Small intestine (tissue), 7 donors: ENCODE measurements around the gene KLKB1. TPM values are rescaled to one million over a fixed set of nuclear protein-coding genes. Genes with fewer than 3 reads are reported as not detected.
A peak's percentile ranks its signal among the peaks of the same experiment; 100 is the strongest.
"Not testable (repeated sequence)": the region's sequence is repeated elsewhere in the genome, so short reads cannot be mapped to it uniquely, and the experiment has no call there.

Experiments used
- DNase-seq, 2 donors: peaks; one replicate each; pipeline versions ENCODE4 v3.0.0 to v3.0.0-alpha.2; 2013
- FAIRE-seq: peaks from 2 replicates; lab custom pipeline; 2012; peaks lifted over from hg19 to GRCh38; lab: Jason Lieb, UNC
- H3K27ac ChIP-seq, 3 donors: one replicate each; pipeline ENCODE4 v1.5.1; 2013; ENCODE audit warnings: low read length in 2 of 3, mild to moderate bottlenecking in 2 of 3, control low read depth in 1 of 3, inconsistent platforms in 1 of 3, low read depth in 1 of 3, moderate library complexity in 1 of 3
- H3K27me3 ChIP-seq, 3 donors: one replicate each; pipeline ENCODE4 v1.6.1; 2013; ENCODE audit warnings: low read length in 3 of 3, inconsistent platforms in 1 of 3; ENCODE audit not compliant: control insufficient read depth in 3 of 3, insufficient read depth in 3 of 3
- H3K36me3 ChIP-seq, 3 donors: one replicate each; pipeline ENCODE4 v1.6.1; 2013; ENCODE audit warnings: low read length in 3 of 3, inconsistent platforms in 1 of 3, low read depth in 1 of 3, mild to moderate bottlenecking in 1 of 3, moderate library complexity in 1 of 3; ENCODE audit not compliant: control insufficient read depth in 3 of 3, insufficient read depth in 2 of 3
- H3K4me1 ChIP-seq, 3 donors: one replicate each; pipeline ENCODE4 v1.6.1; 2013; ENCODE audit warnings: low read length in 2 of 3, inconsistent platforms in 1 of 3, low read depth in 1 of 3, mild to moderate bottlenecking in 1 of 3, moderate library complexity in 1 of 3; ENCODE audit not compliant: control insufficient read depth in 3 of 3, insufficient read depth in 2 of 3
- H3K4me3 ChIP-seq, 3 donors: one replicate each; pipeline ENCODE4 v1.5.1; 2013; ENCODE audit warnings: low read length in 3 of 3, control low read depth in 1 of 3, inconsistent platforms in 1 of 3, low read depth in 1 of 3, mild to moderate bottlenecking in 1 of 3, moderate library complexity in 1 of 3
- H3K9me3 ChIP-seq, 2 donors: one replicate each; pipeline ENCODE4 v1.6.1; 2013; ENCODE audit warnings: low read depth in 1 of 2, low read length in 1 of 2; ENCODE audit not compliant: control insufficient read depth in 2 of 2, insufficient read depth in 1 of 2
- WGBS, 3 donors: extraction: QIAGEN DNeasy Blood & Tissue Kit; methylation state at CpG; one replicate each; pipeline ENCODE4 v1.1.7; 2013; 5-methylcytosine and 5-hydroxymethylcytosine counted together
- polyA plus RNA-seq, 4 donors: library from polyadenylated mRNA; stranded (reverse) in 3 of 4; unstranded in 1 of 4; fragments of 200-250 nt in 3 of 4; fragments of 120-200 nt in 1 of 4; gene quantifications; one replicate each; pipeline versions ENCODE4 v1.2.1 to v1.2.3, GENCODE V29; 2013
- donor health status: healthy with polysubstance abuse.
- donor health status: control.
- donor health status: control.
- donor health status: Bipolar disorder and iron deficiency.
- donor health status: healthy.

KLKB1 gene
- polyA plus RNA-seq, 4 donors = 1.2 to 25.0 (median 9.7) TPM

DNA sequence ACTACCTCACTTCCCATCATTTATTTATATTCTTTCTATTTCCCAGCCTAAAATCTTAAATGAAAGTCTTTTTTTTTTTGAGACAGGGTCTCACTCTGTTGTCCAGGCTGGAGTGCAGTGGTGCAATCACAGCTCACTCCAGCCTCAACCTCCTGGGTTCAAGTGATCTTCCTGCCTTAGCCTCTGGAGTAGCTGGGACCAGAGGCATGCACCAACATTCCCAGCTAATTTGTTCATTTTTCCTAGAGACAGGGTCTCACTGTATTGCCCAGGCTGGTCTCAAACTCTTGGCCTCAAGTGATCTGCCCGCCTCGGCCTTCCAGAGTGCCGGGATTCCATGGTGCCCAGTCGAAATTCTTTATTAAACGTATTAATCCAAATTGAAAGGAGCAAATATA lies 46.1 kb downstream of the KLKB1 start:
- H3K27ac ChIP-seq, H3K27me3 ChIP-seq, H3K9me3 ChIP-seq, FAIRE-seq, H3K36me3 ChIP-seq, H3K4me3 ChIP-seq, DNase-seq, H3K4me1 ChIP-seq: not testable (repeated sequence)
- 92 to 95% (median 94%) methylated on average over 5 of the region's 5 CpGs for WGBS, 3 donors

DNA sequence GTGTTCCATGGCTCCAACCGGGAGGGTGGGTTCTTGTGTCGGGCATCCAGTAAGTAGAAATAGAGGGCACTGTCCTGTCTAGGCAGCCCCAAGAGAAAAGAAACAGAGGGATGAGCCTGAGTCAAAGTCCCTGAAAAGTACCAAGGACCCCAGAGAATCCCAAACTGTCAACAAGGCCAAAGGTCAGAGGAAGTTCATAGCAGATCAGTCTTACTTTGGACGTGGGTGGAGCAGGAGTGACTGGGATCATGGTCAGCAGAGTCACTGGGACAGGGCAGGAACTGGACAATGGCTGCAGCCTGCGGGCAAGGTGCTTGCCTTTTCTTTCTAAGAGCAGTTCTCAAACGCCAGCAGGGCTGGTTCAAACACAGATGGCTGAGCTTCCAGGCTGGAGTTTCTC lies 56.0 kb downstream of the KLKB1 start:
- WGBS, 3 donors = 76 to 82% (median 79%) methylated on average over 5 of the region's 5 CpGs
- no peak for FAIRE-seq
- H3K9me3 ChIP-seq = no peaks in the 10 kb centered on the region
- no peaks in the 10 kb centered on the region for H3K4me1 ChIP-seq
- H3K27me3 ChIP-seq = no peaks in the 10 kb centered on the region
- no peaks in the 10 kb centered on the region for H3K36me3 ChIP-seq
- no peak for DNase-seq
- H3K4me3 ChIP-seq = no peak overlapping the region
- H3K27ac ChIP-seq = no peak overlapping the region

DNA sequence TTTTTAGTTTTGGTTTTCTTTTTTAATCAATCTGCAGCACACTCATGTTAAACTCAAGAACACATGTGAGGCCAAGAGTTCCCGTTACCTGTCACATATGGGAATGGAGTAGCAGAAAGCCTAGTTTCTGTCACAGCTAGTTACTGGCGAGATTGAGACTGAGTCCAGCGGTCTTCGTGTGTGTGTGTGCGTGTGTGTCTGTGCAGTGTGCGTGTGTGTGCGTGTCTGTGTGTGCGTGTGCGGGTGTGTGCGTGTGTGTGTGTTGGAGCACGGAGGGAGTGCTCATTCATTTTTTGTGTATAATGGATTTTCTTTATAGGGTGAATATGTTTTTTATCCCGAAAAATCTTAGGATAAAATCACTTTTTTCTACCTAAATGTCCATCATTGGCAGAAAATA lies 57.8 kb downstream of the KLKB1 start:
- DNase-seq = no peak
- Histone ChIP-seq H3K9me3 (no peaks in the 10 kb centered on the region), H3K27ac (no peak overlapping the region), H3K4me1 (no peaks in the 10 kb centered on the region), H3K4me3 (no peak overlapping the region), H3K27me3 (no peaks in the 10 kb centered on the region), H3K36me3 (no peaks in the 10 kb centered on the region)
- FAIRE-seq = no peak
- WGBS, 3 donors = 93 to 95% (median 94%) methylated on average over 12 of the region's 12 CpGs

DNA sequence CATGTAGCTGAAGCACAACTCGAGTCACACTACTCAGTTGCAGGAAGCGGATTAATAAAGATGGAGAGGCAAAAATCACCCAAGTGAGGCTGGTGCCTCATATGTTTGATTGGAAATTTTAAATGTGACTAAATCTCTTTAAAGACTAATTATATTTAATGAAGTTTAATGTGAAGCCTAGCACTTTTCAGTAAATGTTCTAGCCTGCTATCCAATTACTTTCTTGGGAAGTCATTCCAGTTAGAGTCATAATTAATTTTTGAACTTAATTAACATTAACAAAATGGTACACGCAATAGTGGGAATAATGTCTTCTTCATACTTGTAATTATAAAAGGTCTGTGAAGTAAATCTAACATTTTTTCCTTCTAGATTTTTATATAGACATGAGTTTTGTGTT lies 59.3 kb downstream of the KLKB1 start:
- Histone ChIP-seq H3K36me3 (no peaks in the 10 kb centered on the region), H3K4me1 (no peaks in the 10 kb centered on the region), H3K27ac (no peak overlapping the region), H3K27me3 (no peaks in the 10 kb centered on the region), H3K9me3 (no peaks in the 10 kb centered on the region), H3K4me3 (no peak overlapping the region)
- no peak for FAIRE-seq
- no peak for DNase-seq
- WGBS, 3 donors = 87 to 95% (median 94%) methylated on average over 3 of the region's 3 CpGs

DNA sequence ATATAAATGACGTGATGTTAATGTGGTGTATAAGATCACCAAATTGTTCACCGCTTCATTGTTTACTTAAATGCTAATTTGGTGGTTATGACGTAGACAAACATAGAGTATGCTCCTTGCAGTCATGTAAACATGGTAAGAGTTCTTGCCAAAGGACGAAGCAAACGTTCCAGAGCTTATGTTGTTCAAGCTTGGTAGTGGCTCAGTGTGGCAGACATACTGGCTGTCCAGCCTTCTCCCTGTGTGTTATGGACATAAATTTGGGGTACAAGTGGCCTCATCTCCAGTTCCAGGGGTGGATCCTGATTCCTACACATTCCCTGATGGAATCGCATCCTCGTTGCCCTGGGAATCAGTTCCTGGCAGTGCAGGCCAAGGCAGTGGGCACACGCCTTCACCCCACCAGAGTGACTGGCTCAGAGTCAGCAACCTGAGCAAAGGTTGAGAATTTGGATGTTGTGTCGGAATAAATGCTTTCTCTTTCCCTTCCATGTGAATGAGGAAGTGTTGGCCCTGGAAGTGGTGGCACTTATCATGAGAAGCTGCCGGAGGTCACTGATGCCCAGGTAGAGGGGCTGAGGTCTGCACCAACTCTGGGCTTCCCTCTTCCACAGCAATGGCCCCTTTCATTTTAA lies 64.1 kb downstream of the KLKB1 start:
- Histone ChIP-seq H3K4me1 (no peaks in the 10 kb centered on the region), H3K4me3 (no peak overlapping the region), H3K36me3 (no peaks in the 10 kb centered on the region), H3K9me3 (no peaks in the 10 kb centered on the region), H3K27ac (no peak overlapping the region), H3K27me3 (no peaks in the 10 kb centered on the region)
- FAIRE-seq = no peak
- 47 to 63% (median 55%) methylated on average over 10 of the region's 10 CpGs for WGBS, 3 donors
- DNase-seq = peak in 1 of 2 donors; percentile 65

- H3K27ac ChIP-seq = no peak overlapping the region
- no peak for FAIRE-seq
- no peaks in the 10 kb centered on the region for H3K36me3 ChIP-seq
- WGBS, 3 donors = 74 to 87% (median 87%) methylated on average over 9 of the region's 9 CpGs
- no peaks in the 10 kb centered on the region for H3K9me3 ChIP-seq
- H3K4me1 ChIP-seq = no peaks in the 10 kb centered on the region
- DNase-seq = no peak
- H3K4me3 ChIP-seq = no peak overlapping the region
- no peaks in the 10 kb centered on the region for H3K27me3 ChIP-seq
These were observed 66.9 kb downstream of the KLKB1 start for GRCh38 chr4:186294160-186294559.

- WGBS, 3 donors = 26 to 49% (median 29%) methylated on average over 4 of the region's 4 CpGs
- Histone ChIP-seq H3K36me3 (no peaks in the 10 kb centered on the region), H3K4me1 (no peaks in the 10 kb centered on the region), H3K9me3 (no peaks in the 10 kb centered on the region), H3K27ac (no peak overlapping the region), H3K4me3 (no peak overlapping the region), H3K27me3 (no peaks in the 10 kb centered on the region)
- FAIRE-seq = no peak
- peak in 1 of 2 donors; percentile 6 for DNase-seq
These were observed 69.2 kb downstream of the KLKB1 start for GRCh38 chr4:186296481-186296880.

DNA sequence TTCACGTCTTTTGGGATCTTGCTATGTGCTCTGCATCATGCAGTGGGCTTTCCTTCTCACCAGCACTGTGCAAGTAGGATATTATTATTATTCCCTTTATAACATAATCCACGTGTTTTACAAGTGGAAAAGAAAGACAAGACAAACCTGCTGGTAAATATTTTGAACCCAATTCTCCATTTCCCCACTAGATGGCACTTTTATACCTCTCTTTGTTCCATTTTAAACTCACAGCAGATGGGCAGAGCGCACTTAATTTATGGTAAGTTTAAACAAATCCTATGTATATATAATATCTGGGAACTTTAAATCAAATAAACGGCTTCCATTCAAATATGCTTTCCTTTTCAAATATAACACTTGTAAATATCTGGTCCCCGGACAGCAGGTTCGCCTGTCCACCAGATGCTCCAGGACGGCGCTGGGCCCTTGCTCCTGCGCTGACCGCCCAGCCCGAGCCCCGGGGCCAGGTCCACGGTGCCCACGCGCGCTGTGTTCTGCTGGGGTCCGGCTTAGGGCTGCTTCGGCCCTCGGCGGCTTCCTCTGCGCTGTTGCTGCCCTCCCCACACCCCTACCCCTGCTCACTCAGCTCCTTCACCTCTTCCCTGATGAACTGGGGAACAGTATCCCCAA lies 69.8 kb downstream of the KLKB1 start:
- DNase-seq (peak; percentile 64 to 73), FAIRE-seq (no peak)
- no peaks in the 10 kb centered on the region for H3K36me3 ChIP-seq
- H3K27me3 ChIP-seq = no peaks in the 10 kb centered on the region
- WGBS, 3 donors = 44 to 57% (median 53%) methylated on average over 21 of the region's 21 CpGs
- no peaks in the 10 kb centered on the region for H3K4me1 ChIP-seq
- H3K9me3 ChIP-seq = no peaks in the 10 kb centered on the region
- H3K4me3 ChIP-seq = no peak overlapping the region
- H3K27ac ChIP-seq = no peak overlapping the region
